ENCODE measurements around the gene NFATC4.

DNA sequence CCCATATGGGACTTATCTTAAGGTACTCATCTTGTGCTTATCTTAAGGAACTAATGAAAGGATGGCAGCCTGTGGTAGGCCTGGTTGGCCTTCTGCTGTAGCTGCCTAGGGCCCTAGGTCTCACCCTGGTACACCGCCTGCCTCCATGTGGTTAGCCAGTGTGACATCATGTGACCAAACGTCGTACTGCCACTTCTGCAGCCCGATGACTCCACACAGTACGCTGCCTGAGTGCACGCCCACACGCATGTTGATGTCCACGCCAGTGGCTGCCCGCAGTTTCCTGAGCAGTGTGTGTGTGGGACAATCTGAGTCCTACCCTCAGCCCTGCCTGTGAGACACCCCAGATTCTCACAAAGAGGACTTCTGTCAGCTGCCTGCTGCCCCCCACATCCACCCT is 38.2 kb upstream of the NFATC4 start:
- no peak for TF ChIP-seq CTCF (IDR thresholded peaks at IDR 0.05)
- no peak for TF ChIP-seq POLR2A (IDR thresholded peaks at IDR 0.05)

Measured in testis (tissue), 2 donors.